Cardiac muscle cell (in vitro differentiated cells and primary cell): ENCODE measurements around the gene RASGEF1C. TPM values are rescaled to one million over a fixed set of nuclear protein-coding genes. Genes with fewer than 3 reads are reported as not detected.

Source experiments
- DNase-seq, 2 donors: peaks; one replicate each; pipeline versions ENCODE4 v3.0.0 to v3.0.0-alpha.2; 2010 to 2017; ENCODE audit warnings: low read depth in 1 of 2, low spot score in 1 of 2
- H3K27ac ChIP-seq: fragments of 200-600 bp; sonication (generic); 2 replicates; pipeline ENCODE4 v1.5.1; 2016
- H3K27me3 ChIP-seq: fragments of 200-600 bp; sonication (generic); 2 replicates; pipeline ENCODE4 v1.6.0; 2016; ENCODE audit warnings: control low read depth
- H3K36me3 ChIP-seq: fragments of 200-600 bp; sonication (generic); 2 replicates; pipeline ENCODE4 v1.5.1; 2016; ENCODE audit warnings: control low read depth
- H3K4me1 ChIP-seq: fragments of 200-600 bp; sonication (generic); 2 replicates; pipeline ENCODE4 v1.8.1; 2017; ENCODE audit warnings: low read depth, mild to moderate bottlenecking, mixed run types
- H3K4me3 ChIP-seq: fragments of 200-600 bp; sonication (generic); 2 replicates; pipeline ENCODE4 v1.5.1; 2016; ENCODE audit warnings: mild to moderate bottlenecking
- H3K9me3 ChIP-seq: fragments of 200-600 bp; sonication (generic); 2 replicates; pipeline ENCODE4 v1.5.1; 2017; ENCODE audit warnings: low read depth, mild to moderate bottlenecking, control low read depth
- CTCF ChIP-seq: IDR thresholded peaks from 2 replicates; pipeline ENCODE4 v1.5.1; 2012; ENCODE audit warnings: low read depth, mild to moderate bottlenecking, low read length
- polyA plus RNA-seq: library from polyadenylated mRNA; unstranded; fragments of >200 nt; fragmentation: Nextera tagmentation; extraction: Ambion mirVana; gene quantifications from 2 replicates; pipeline ENCODE4 v1.2.1, GENCODE V29; 2016
- total RNA-seq: library from RNA; depleted of rRNA; stranded (reverse); fragments of >200 nt; gene quantifications from 2 replicates; pipeline ENCODE4 v1.2.3, GENCODE V29; 2016

Gene RASGEF1C
- total and polyA plus RNA-seq, 2 experiments from 2014 or later, result 1.5 to 2.5 TPM

- H3K27me3 ChIP-seq, result no peaks in the 10 kb centered on the region
- no peak overlapping the region for H3K27ac ChIP-seq
- H3K4me1 ChIP-seq, result no peaks in the 10 kb centered on the region
- no peak for TF ChIP-seq CTCF
- DNase-seq, result peak in 1 of 2 donors; percentile 79
- H3K4me3 ChIP-seq, result no peak overlapping the region
- H3K9me3 ChIP-seq, result no peaks in the 10 kb centered on the region
- H3K36me3 ChIP-seq, result no peaks in the 10 kb centered on the region
Observed at GRCh38 chr5:180135128-180135955, 73.7 kb downstream of the RASGEF1C start.

- no peak for DNase-seq
- Histone ChIP-seq H3K4me1 (no peaks in the 10 kb centered on the region), H3K27ac (no peak overlapping the region), H3K4me3 (no peak overlapping the region), H3K27me3 (no peaks in the 10 kb centered on the region), H3K9me3 (no peaks in the 10 kb centered on the region), H3K36me3 (no peaks in the 10 kb centered on the region)
- no peak for TF ChIP-seq CTCF
Observed at GRCh38 chr5:180133971-180134508, 75.0 kb downstream of the RASGEF1C start.

- Histone ChIP-seq H3K4me1 (no peaks in the 10 kb centered on the region), H3K27me3 (no peaks in the 10 kb centered on the region), H3K9me3 (no peaks in the 10 kb centered on the region), H3K27ac (no peak overlapping the region), H3K36me3 (no peaks in the 10 kb centered on the region), H3K4me3 (no peak overlapping the region)
- DNase-seq, result no peak
- TF ChIP-seq CTCF, result no peak
Observed at GRCh38 chr5:180133551-180133950, 75.5 kb downstream of the RASGEF1C start.

DNA sequence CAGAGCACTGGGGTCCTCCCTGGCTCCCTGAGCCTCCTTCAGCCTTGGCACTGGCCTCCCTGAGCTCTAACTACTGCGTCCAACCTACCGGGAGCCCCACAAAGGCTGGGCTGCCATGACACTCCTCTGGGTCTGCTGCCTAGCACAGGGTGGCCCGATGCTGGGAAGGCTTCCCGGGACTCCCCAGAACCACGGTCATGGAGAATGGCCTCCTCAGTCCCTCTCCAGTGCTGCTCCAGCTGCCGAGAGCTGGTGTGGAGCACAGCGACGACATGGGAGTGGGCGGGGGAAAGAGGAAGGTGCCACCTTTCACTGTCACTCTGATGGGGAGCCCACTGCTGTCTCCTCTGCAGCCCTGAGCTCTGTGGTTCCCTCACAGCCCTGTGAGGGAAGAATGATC lies 76.0 kb downstream of the RASGEF1C start:
- Histone ChIP-seq H3K9me3 (no peaks in the 10 kb centered on the region), H3K27ac (no peak overlapping the region), H3K4me3 (no peak overlapping the region), H3K4me1 (no peaks in the 10 kb centered on the region), H3K36me3 (no peaks in the 10 kb centered on the region), H3K27me3 (no peaks in the 10 kb centered on the region)
- TF ChIP-seq CTCF, result no peak
- no peak for DNase-seq

- no peak for TF ChIP-seq CTCF
- no peaks in the 10 kb centered on the region for H3K36me3 ChIP-seq
- DNase-seq, result no peak
Observed at GRCh38 chr5:180130876-180131740, 77.9 kb downstream of the RASGEF1C start.

More at GRCh38 chr5:180130876-180131740, 77.9 kb downstream of the RASGEF1C start:
- Histone ChIP-seq H3K4me1 (no peaks in the 10 kb centered on the region), H3K4me3 (no peak overlapping the region), H3K9me3 (no peaks in the 10 kb centered on the region), H3K27ac (no peak overlapping the region), H3K27me3 (no peaks in the 10 kb centered on the region)
